ENCODE data around the gene TNP2. TPM values are rescaled to one million over a fixed set of nuclear protein-coding genes. Genes with fewer than 3 reads are reported as not detected.

TNP2 gene
- total and polyA plus RNA-seq, 2 experiments from 2014 or later = not detected

DNA sequence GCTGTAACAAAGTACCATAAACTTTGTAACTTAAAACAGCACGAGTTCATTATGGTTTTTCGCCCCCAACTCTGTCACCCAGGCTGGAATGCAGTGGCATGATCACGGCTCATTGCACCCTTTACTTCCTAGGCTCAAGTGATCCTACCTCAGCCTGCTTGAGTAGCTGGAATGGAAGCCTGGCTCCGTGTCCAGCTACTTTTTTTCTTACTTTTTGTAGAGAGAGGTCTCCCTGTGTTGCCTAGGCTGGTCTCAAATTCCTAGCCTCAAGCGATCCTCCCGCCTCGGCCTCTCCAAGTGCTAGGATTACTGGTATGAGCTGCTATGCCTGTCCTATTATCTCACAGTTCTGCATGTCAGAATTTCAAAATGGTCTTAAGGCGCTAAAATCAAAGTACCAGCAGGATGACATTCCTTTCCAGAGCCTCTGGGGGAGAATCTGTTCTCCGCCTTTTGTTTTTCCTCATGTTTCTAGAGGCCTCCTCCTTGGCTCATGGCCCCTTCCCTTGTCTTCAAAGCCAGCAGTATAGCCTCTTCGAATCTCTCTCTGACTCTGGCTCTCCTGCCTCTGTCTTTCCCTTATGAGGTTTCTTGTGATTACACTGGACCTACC, 22.1 kb upstream of the TNP2 start:
- no peak overlapping the region for H3K4me3 Mint-ChIP-seq
- H3K4me1 Mint-ChIP-seq = peaks cover 14% of the 10 kb centered on the region
- H3K27ac Mint-ChIP-seq = no peak overlapping the region

More for the DNA sequence above, 22.1 kb upstream of the TNP2 start:
- Histone ChIP-seq H3K27ac (ENCODE audit: low read depth) (peak overlapping the region; percentile 72; the same call in 1 of the 2 replicates), H2AFZ (peak overlapping the region; percentile 19), H3K4me3 (no peak overlapping the region), H3K79me2 (replicated peaks; ENCODE audit: insufficient read depth) (no peaks in the 10 kb centered on the region), H3K4me2 (no peak overlapping the region), H3K27me3 (ENCODE audit: insufficient read depth) (no peaks in the 10 kb centered on the region), H4K20me1 (replicated peaks; ENCODE audit: insufficient read depth) (no peaks in the 10 kb centered on the region), H3F3A (replicated peaks; ENCODE audit: low read depth) (0 out of 2 replicates have a peak, but pooled peaks cover 2% of the 10 kb centered on the region), H3K36me3 (ENCODE audit: insufficient read depth) (no peaks in the 10 kb centered on the region), H3K9me2 (ENCODE audit: insufficient read depth) (no peaks in the 10 kb centered on the region), H3K4me1 (ENCODE audit: insufficient read depth) (peaks cover 4% of the 10 kb centered on the region; the same call in 1 of the 2 replicates)
- H3K27me3 Mint-ChIP-seq (ENCODE audit: insufficient read depth, low read depth, poor library complexity) = peaks cover 4% of the 10 kb centered on the region
- peak; percentile 51 for DNase-seq (ENCODE audit: low spot score)
- H3K9me3 Mint-ChIP-seq = no peaks in the 10 kb centered on the region
- no peak for TF ChIP-seq ZNF331 (CRISPR knock-in tag; IDR thresholded peaks at IDR 0.05; ENCODE audit: low read depth)
- TF ChIP-seq, protein P1, sequence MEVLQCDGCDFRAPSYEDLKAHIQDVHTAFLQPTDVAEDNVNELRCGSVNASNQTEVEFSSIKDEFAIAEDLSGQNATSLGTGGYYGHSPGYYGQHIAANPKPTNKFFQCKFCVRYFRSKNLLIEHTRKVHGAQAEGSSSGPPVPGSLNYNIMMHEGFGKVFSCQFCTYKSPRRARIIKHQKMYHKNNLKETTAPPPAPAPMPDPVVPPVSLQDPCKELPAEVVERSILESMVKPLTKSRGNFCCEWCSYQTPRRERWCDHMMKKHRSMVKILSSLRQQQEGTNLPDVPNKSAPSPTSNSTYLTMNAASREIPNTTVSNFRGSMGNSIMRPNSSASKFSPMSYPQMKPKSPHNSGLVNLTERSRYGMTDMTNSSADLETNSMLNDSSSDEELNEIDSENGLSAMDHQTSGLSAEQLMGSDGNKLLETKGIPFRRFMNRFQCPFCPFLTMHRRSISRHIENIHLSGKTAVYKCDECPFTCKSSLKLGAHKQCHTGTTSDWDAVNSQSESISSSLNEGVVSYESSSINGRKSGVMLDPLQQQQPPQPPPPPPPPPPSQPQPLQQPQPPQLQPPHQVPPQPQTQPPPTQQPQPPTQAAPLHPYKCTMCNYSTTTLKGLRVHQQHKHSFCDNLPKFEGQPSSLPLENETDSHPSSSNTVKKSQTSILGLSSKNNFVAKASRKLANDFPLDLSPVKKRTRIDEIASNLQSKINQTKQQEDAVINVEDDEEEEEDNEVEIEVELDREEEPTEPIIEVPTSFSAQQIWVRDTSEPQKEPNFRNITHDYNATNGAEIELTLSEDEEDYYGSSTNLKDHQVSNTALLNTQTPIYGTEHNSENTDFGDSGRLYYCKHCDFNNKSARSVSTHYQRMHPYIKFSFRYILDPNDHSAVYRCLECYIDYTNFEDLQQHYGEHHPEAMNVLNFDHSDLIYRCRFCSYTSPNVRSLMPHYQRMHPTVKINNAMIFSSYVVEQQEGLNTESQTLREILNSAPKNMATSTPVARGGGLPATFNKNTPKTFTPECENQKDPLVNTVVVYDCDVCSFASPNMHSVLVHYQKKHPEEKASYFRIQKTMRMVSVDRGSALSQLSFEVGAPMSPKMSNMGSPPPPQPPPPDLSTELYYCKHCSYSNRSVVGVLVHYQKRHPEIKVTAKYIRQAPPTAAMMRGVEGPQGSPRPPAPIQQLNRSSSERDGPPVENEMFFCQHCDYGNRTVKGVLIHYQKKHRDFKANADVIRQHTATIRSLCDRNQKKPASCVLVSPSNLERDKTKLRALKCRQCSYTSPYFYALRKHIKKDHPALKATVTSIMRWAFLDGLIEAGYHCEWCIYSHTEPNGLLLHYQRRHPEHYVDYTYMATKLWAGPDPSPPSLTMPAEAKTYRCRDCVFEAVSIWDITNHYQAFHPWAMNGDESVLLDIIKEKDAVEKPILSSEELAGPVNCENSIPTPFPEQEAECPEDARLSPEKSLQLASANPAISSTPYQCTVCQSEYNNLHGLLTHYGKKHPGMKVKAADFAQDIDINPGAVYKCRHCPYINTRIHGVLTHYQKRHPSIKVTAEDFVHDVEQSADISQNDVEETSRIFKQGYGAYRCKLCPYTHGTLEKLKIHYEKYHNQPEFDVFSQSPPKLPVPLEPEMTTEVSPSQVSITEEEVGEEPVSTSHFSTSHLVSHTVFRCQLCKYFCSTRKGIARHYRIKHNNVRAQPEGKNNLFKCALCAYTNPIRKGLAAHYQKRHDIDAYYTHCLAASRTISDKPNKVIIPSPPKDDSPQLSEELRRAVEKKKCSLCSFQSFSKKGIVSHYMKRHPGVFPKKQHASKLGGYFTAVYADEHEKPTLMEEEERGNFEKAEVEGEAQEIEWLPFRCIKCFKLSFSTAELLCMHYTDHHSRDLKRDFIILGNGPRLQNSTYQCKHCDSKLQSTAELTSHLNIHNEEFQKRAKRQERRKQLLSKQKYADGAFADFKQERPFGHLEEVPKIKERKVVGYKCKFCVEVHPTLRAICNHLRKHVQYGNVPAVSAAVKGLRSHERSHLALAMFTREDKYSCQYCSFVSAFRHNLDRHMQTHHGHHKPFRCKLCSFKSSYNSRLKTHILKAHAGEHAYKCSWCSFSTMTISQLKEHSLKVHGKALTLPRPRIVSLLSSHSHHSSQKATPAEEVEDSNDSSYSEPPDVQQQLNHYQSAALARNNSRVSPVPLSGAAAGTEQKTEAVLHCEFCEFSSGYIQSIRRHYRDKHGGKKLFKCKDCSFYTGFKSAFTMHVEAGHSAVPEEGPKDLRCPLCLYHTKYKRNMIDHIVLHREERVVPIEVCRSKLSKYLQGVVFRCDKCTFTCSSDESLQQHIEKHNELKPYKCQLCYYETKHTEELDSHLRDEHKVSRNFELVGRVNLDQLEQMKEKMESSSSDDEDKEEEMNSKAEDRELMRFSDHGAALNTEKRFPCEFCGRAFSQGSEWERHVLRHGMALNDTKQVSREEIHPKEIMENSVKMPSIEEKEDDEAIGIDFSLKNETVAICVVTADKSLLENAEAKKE (CRISPR knock-in tag; IDR thresholded peaks at IDR 0.05) = 0 out of 2 replicates have a peak, but pooled peaks have one; percentile 61
- TF ChIP-seq, protein P2, sequence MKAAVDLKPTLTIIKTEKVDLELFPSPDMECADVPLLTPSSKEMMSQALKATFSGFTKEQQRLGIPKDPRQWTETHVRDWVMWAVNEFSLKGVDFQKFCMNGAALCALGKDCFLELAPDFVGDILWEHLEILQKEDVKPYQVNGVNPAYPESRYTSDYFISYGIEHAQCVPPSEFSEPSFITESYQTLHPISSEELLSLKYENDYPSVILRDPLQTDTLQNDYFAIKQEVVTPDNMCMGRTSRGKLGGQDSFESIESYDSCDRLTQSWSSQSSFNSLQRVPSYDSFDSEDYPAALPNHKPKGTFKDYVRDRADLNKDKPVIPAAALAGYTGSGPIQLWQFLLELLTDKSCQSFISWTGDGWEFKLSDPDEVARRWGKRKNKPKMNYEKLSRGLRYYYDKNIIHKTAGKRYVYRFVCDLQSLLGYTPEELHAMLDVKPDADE (IDR thresholded peaks at IDR 0.05) = no peak
- TF ChIP-seq, protein P3, sequence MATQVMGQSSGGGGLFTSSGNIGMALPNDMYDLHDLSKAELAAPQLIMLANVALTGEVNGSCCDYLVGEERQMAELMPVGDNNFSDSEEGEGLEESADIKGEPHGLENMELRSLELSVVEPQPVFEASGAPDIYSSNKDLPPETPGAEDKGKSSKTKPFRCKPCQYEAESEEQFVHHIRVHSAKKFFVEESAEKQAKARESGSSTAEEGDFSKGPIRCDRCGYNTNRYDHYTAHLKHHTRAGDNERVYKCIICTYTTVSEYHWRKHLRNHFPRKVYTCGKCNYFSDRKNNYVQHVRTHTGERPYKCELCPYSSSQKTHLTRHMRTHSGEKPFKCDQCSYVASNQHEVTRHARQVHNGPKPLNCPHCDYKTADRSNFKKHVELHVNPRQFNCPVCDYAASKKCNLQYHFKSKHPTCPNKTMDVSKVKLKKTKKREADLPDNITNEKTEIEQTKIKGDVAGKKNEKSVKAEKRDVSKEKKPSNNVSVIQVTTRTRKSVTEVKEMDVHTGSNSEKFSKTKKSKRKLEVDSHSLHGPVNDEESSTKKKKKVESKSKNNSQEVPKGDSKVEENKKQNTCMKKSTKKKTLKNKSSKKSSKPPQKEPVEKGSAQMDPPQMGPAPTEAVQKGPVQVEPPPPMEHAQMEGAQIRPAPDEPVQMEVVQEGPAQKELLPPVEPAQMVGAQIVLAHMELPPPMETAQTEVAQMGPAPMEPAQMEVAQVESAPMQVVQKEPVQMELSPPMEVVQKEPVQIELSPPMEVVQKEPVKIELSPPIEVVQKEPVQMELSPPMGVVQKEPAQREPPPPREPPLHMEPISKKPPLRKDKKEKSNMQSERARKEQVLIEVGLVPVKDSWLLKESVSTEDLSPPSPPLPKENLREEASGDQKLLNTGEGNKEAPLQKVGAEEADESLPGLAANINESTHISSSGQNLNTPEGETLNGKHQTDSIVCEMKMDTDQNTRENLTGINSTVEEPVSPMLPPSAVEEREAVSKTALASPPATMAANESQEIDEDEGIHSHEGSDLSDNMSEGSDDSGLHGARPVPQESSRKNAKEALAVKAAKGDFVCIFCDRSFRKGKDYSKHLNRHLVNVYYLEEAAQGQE (IDR thresholded peaks at IDR 0.05; ENCODE audit: unreplicated experiment) = no peak
- peak; percentile 88 for ATAC-seq
- no peaks in the 10 kb centered on the region for H3K36me3 Mint-ChIP-seq (ENCODE audit: low read depth)
